MCF 10A (cell line): ENCODE measurements around the gene DNAJC11. TPM values are rescaled to one million over a fixed set of nuclear protein-coding genes. Genes with fewer than 3 reads are reported as not detected.

ENCODE experiments used
- BruUV-seq: library from RNA; stranded (reverse); fragments of 400-500 nt; replicated peaks from 2 replicates; lab custom pipeline; 2021; lab: Mats Ljungman, UMichigan
- CTCF ChIA-PET: fragments of 300-600 bp; sonication (Branson Sonifier 250); formaldehyde crosslinking; extraction: SDS; loops from one replicate; lab custom pipeline; 2021; ENCODE audit warnings: antibody characterized with exemption, inconsistent platforms; lab: Yijun Ruan, JAX
- POLR2A ChIA-PET: fragments of 300-600, 350-650 bp; sonication (Branson Sonifier 250); formaldehyde crosslinking; extraction: SDS; loops from one replicate; lab custom pipeline; 2020; ENCODE audit warnings: antibody characterized with exemption, inconsistent platforms; lab: Yijun Ruan, JAX
- DNase-seq: peaks from one replicate; pipeline ENCODE4 v3.0.0-alpha.2; 2018; ENCODE audit not compliant: unreplicated experiment
- H3K27ac Mint-ChIP-seq: one replicate; pipeline ENCODE4 v1.8.0; 2022; ENCODE audit warnings: mild to moderate bottlenecking, low read depth, mixed read lengths; ENCODE audit not compliant: unreplicated experiment
- H3K27me3 Mint-ChIP-seq: one replicate; pipeline ENCODE4 v1.8.0; 2022; ENCODE audit warnings: mixed read lengths; ENCODE audit not compliant: insufficient read depth, unreplicated experiment
- H3K36me3 Mint-ChIP-seq: one replicate; pipeline ENCODE4 v1.8.0; 2022; ENCODE audit warnings: mild to moderate bottlenecking, moderate library complexity, mixed read lengths; ENCODE audit not compliant: insufficient read depth, unreplicated experiment
- H3K4me1 Mint-ChIP-seq: one replicate; pipeline ENCODE4 v1.8.0; 2022; ENCODE audit warnings: mixed read lengths; ENCODE audit not compliant: insufficient read depth, unreplicated experiment
- H3K4me3 Mint-ChIP-seq: one replicate; pipeline ENCODE4 v1.8.0; 2022; ENCODE audit warnings: mild to moderate bottlenecking, moderate library complexity, mixed read lengths; ENCODE audit not compliant: unreplicated experiment
- H3K9me3 Mint-ChIP-seq: one replicate; pipeline ENCODE4 v1.8.0; 2022; ENCODE audit warnings: mixed read lengths; ENCODE audit not compliant: unreplicated experiment
- intact Hi-C: fragments of 100-400 bp; cut with micrococcal nuclease; formaldehyde crosslinking; loops from 2 replicates; pipeline ENCODE4 v1.14.1; 2022
- total RNA-seq: library from RNA; stranded (reverse); gene quantifications from 2 replicates; pipeline ENCODE4 v1.2.3, GENCODE V29; 2022
- TF ChIP-seq, protein P1 (sequence below): fragments of 200-600 bp; IDR thresholded peaks from one replicate; pipeline ENCODE4 v1.8.0; 2022; ENCODE audit warnings: antibody characterized with exemption, mild to moderate bottlenecking; ENCODE audit not compliant: unreplicated experiment

DNAJC11 gene
- total RNA-seq, 1 experiment from 2014 or later: 76.1 TPM

DNA sequence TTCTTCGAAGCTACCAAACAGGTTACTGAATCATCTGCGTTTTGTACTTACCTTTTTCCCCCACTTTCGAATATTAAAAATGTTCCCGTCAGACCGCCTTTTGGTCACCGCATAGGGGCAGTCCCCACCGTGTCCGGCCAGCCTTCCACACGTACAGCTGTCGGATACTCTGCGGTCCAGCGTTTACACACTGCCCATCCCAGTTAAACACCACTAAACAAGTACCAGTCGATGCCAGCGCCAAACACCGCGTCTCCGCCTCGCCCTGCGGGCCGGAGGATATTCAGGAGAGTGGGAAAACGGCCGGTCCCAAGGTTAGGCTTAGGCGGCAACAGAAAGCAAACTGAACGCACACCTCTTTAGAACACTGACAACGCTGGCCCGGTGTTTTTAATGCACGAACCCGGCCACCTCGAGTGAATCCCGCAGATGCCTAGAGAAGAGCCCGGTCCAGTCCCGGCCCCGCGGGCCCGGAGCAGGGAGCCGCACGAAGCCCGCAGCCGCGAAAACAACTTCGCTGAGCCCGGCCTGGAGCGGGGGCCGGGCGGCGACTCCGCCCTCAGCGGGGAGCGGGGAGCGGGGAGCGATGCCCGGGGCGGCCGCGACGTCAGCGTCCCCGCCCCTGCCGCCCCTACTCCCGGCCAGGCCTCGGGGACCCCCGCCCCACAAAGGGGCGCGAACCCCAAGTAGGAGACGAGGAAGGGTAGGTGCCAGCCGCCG is 88.8 kb downstream of the DNAJC11 start:
- ChIA-PET CTCF (interaction anchor here (1.3 to 1.6 kb wide), 2 partner anchors 9 to 11 kb away, joined by 3 to 5 read pairs; partner anchors contain the start of gene THAP3), POLR2A (interaction anchor here (0.9 to 4.8 kb wide), 8 partner anchors 11 to 124 kb away, joined by 3 to 98 read pairs (median 5); partner anchors contain the start of genes KLHL21, NOL9, TAS1R1 and THAP3)
- DNase-seq: peak; percentile 47
- TF ChIP-seq, protein P1, sequence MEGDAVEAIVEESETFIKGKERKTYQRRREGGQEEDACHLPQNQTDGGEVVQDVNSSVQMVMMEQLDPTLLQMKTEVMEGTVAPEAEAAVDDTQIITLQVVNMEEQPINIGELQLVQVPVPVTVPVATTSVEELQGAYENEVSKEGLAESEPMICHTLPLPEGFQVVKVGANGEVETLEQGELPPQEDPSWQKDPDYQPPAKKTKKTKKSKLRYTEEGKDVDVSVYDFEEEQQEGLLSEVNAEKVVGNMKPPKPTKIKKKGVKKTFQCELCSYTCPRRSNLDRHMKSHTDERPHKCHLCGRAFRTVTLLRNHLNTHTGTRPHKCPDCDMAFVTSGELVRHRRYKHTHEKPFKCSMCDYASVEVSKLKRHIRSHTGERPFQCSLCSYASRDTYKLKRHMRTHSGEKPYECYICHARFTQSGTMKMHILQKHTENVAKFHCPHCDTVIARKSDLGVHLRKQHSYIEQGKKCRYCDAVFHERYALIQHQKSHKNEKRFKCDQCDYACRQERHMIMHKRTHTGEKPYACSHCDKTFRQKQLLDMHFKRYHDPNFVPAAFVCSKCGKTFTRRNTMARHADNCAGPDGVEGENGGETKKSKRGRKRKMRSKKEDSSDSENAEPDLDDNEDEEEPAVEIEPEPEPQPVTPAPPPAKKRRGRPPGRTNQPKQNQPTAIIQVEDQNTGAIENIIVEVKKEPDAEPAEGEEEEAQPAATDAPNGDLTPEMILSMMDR: no peak
- intact Hi-C loops: loop anchor here (1.0 kb wide), 1 partner anchor 10 kb away; no protein-coding TSS in a partner anchor
- no TSS peak for BruUV-seq
- no peaks in the 10 kb centered on the region for H3K36me3 Mint-ChIP-seq
- peaks cover 6% of the 10 kb centered on the region for H3K4me1 Mint-ChIP-seq
- peak overlapping the region; percentile 60 for H3K27ac Mint-ChIP-seq
- H3K27me3 Mint-ChIP-seq: no peaks in the 10 kb centered on the region
- peak overlapping the region; percentile 86 for H3K4me3 Mint-ChIP-seq
- no peaks in the 10 kb centered on the region for H3K9me3 Mint-ChIP-seq

DNA sequence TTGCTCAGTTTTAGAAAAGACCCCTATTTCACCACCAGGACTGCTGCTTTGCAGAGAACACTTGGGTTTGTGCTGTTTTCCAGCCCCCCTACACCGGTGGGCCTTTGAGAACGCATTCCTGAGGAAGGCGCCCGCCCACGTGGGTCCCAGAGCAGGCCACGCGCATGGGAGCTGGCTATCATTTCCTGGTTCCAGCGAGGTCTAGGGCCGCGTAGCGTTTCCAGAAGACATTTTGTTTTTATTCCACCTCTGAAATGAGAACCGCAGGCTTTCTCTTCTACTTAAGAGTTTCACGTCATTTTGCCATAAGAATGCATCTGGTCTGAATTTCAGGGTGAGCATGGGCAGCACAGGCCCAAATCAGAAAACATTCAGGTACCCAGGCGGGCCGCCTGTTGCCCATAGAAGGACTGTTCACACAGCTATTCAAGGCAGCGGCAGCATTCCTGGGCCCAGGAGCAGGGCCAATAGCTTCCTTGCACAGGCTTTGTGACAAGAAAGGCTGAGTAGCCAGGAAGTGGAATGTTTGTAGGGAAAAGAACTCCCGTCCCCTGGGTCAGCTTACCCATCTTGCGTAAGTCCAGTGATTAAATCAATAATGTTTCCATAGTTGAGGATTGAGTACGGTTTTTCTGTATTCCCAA is 97.6 kb downstream of the DNAJC11 start:
- ChIA-PET POLR2A (interaction anchor here (0.7 to 7.4 kb wide), 12 partner anchors 7 to 687 kb away, joined by 3 to 103 read pairs (median 12); partner anchors contain the start of genes CAMTA1, PHF13 and ZBTB48), CTCF (interaction anchor here (0.6 to 1.8 kb wide), 4 partner anchors 8 to 256 kb away, joined by 3 to 5 read pairs (median 3); no protein-coding TSS in a partner anchor)
- H3K4me1 Mint-ChIP-seq: peaks cover 11% of the 10 kb centered on the region
- no TSS peak for BruUV-seq
- DNase-seq: no peak
- H3K27me3 Mint-ChIP-seq: no peaks in the 10 kb centered on the region
- TF ChIP-seq, protein P1: no peak
- peaks cover 19% of the 10 kb centered on the region for H3K36me3 Mint-ChIP-seq
- peak overlapping the region; percentile 57 for H3K27ac Mint-ChIP-seq
- intact Hi-C loops: loop anchor here (1.0 kb wide), 1 partner anchor 8 kb away; no protein-coding TSS in a partner anchor
- no peaks in the 10 kb centered on the region for H3K9me3 Mint-ChIP-seq
- H3K4me3 Mint-ChIP-seq: peak overlapping the region; percentile 99

DNA sequence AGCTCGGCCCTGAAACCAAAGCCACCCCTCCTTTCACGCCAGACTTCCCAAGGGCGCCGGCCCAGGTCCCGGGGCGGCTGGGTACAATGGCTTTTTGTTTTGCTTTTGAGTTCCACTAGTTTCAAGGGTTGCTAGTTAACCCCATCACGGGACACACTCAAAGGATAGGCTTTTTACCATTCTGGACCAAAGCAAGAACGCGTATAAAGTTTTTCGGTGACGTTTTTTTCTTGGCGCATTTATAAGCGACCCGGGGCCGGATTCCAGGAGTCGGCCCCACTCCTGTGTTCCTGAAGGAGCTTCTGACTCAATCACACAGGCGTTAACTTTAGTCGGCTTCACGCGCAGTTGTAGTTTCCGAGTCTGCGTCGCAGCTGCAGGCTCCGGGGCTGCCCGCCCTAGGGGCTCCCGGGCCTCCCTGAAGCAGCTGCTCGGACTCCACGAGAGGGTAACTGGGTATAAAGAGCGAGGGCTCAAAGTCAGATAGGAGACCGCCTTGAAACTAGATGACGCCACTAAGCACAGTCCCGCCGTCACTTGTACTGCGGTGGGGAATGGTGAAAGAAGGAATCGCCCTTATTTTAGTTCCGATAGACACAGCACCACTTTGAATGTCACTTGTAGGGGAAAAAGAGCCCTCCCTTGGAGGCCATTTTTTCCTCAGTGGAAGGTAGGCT is 98.2 kb downstream of the DNAJC11 start:
- intact Hi-C loops: loop anchor here (1.0 kb wide), 1 partner anchor 9 kb away; no protein-coding TSS in a partner anchor
- H3K27ac Mint-ChIP-seq: peak overlapping the region; percentile 57
- H3K27me3 Mint-ChIP-seq: no peaks in the 10 kb centered on the region
- peak overlapping the region; percentile 99 for H3K4me3 Mint-ChIP-seq
- no peak for DNase-seq
- no peaks in the 10 kb centered on the region for H3K9me3 Mint-ChIP-seq
- ChIA-PET CTCF (interaction anchor here (0.6 to 1.8 kb wide), 5 partner anchors 9 to 256 kb away, joined by 3 to 5 read pairs (median 3); no protein-coding TSS in a partner anchor), POLR2A (interaction anchor here (0.7 to 7.4 kb wide), 12 partner anchors 7 to 686 kb away, joined by 3 to 103 read pairs (median 12); partner anchors contain the start of genes CAMTA1, PHF13 and ZBTB48)
- TF ChIP-seq, protein P1: no peak
- BruUV-seq: no TSS peak
- peaks cover 17% of the 10 kb centered on the region for H3K4me1 Mint-ChIP-seq
- peaks cover 26% of the 10 kb centered on the region for H3K36me3 Mint-ChIP-seq
